ENCODE data around the gene CCNL2.
"Not testable (repeated sequence)": the region's sequence is repeated elsewhere in the genome, so short reads cannot be mapped to it uniquely, and the experiment has no call there.

The CCNL2 gene

DNA sequence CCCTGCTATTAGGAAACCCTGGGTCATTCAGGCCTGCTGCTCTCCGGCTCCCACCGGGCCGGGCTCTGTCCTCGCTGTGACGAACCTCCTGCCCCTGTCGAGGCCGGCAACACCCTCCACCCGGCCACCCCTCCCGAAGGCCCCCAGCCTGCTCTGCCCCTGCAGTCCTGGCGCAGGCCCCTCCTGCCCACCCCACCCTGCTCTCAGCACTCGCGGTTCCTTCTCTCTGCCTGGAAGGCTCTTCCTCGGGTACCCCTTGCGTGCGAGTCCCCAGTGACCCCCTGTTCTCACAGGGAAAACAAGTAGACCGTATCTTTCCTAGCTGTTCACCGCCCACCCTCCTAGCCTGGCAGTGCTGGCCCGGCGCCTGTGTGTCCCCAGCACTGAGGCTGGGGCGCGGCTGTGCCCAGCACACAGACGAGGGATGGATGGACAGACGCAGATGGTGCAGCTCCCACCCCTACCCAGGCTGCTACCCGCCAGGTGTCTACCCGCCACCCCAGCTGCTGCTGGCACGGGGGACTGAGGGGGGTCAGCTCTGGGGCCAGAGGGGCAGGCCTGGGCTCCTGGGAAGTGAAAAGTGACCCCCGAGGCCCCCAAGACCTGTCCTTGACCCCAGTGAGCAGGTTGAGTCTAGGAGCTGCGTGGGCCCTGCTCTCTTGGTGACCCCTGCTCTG, 33.3 kb upstream of the CCNL2 start:
- DNase-seq = no peak

DNA sequence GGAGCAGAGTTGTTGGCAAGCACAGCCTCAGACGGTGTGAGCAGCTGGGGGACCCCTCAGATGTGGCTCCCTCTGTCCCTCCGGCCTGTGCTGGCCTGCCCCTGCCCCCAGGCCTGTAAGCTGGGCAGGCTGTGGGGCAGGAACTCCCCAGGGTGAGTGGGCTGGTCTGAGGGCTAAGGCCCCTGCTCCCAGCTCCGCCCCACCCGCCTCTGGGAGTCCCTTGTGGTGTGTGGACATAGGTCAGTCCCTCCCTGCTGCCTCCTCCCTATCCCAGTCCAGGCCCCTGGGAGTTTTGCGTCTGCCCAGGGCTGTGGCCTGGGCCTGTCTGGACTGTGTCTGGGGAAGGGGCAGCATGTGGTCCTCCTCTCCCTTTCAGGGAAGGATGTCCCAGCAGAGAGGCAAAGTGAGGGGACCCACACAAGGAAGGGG, 32.7 kb upstream of the CCNL2 start:
- no peak for DNase-seq

DNA sequence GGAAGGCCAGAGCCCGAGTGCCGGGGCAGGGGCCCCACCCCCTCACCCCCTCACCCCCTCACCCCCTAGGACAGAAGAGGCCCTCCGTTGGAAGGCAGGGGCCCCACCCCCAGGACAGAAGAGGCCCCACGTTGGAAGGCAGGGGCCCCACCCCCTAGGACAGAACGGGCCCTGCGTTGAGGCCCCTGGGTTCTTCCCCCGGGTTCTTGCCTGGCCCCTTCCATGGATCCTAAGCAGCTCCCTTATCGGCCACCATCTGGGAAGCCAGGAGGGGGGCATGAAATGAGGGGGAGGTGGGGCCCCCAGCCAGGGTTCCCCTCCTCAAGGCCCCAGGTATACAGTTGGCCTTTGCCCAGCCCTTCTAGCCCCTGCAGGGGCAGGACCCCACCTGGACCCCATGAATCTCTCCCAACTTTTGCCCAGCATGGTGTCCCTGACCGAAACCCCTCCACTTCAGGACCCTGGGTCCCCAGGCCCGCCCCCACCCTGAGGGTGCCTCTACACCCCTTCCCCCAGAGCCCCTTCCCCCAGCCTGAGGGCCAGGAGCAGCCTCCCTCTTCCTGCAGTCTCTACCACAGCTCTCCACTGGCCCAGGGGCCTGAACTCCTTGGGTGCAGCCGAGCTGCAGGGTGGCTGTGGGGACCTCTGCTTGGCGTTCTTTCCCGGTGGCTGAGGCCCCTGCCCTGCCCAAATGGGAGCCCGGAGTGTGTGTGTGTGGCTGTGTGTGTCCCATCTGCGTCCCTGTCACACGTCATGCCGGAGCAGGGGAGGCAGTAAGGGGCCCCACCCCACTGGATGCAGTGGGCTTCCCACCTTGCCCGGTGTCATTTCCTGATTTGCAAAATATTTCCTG, 32.1 kb upstream of the CCNL2 start:
- DNase-seq = no peak

DNA sequence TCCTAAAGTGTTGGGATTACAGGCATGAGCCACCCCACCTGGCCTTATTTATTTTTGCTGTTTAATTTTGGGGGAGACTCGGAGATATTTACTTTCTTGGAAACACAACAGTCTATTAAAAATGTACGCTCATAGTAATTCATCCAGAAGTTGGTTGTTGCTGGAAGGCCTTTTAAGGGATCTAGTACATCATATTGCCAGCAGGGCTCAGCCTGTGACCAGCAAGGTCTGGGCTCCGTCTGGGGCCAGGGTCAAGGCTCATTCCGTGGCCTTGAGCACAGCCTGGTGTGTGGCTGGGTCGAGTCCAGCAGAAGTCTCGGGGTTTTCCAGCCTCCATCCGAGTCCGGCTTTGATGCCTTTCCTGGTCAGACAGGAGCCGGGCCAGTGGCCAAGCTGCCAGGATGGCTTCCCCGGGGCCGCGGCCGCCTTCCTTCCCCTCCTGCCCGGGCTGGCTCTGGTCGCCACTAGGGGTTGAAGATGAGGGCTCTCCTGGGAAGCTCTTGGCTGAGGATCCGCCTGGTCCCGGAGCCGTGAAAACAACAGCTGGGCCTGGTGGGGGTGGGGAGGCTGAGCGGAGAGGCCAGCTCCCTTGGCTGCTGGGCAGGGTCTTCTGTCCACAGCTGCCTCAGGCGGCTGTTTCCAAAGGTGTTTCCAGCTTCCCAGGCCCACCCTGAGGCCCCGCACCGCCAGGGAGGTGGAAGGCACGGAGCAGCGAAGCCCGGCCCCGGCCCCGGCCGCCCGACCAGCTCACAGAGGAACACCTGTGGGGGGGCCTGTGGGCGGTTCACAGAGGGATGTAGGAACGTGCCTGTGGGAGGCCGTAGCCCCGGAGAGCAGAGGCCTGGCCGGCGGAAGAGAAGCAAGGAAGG, 31.2 kb upstream of the CCNL2 start:
- no peak for DNase-seq

DNA sequence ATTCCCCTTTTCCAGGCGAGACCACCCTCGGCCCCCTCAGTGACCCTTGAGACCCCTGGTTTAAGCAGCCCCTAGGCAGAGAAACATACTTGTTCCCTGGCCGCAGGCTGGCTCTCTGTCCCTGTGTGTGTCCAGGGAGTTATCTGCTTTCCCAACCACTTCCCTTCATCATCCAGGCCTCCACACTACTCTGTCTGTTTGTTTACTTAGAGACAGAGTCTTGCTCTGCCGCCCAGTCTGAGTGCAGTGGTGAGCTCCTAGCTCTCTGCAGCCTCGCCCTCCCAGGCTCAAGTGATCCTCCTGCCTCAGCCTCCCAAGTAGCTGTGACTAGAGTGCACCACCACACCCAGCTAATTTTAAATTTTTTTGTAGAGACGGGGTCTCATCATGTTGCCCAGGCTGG, 30.5 kb upstream of the CCNL2 start:
- no peak for DNase-seq

DNA sequence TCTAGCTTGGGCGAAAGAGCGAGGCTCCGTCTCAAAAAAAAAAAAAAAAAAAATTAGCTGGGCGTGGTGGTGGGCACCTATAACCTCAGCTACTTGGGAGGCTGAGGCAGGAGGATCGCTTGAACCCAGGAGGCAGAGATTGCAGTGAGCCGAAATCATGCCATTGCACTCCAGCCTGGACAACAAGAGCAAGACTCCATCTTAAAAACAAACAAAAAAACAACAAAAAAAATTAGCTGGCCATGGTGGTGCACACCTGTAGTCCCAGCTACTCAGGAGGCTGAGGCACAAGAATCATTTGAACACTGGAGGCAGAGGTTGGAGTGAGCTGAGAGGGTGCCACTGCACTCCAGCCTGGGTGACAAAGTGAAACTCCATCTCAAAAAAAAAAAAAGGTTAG, 29.8 kb upstream of the CCNL2 start:
- DNase-seq = not testable (repeated sequence)

DNA sequence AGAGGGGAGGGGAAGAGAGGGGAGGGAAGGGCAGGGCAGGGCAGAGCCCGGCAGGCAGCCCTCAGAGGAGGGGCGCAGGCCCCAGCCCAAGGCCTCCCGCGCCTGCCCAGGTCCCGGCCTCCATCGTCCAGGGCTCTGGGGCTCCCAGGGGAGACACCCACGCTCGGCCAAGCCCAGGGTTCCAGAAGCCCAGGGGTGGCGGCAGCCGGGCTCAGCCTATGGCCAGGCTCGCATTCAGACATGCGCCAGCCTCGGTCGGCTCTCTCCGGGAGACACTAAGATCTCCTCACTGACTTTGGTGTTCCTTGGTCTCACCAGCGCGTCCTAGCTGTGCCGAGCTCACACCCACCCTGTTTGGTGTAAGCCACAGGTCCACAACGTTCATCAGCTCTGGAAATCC, 29.0 kb upstream of the CCNL2 start:
- no peak for DNase-seq

DNA sequence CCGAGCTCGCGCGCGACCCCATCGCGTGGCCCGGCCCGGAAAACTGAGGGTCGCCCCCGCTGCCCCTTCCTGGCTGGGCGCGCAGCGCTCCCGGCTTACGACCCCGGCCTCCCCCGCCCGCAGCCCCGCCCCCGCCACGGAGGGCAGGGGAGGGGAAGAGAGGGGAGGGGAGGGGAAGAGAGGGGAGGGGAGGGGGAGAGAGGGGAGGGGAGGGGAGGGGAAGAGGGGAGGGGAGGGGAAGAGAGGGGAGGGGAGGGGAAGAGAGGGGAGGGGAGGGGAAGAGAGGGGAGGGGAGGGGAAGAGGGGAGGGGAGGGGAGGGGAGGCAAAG, 28.6 kb upstream of the CCNL2 start:
- DNase-seq = no peak

DNA sequence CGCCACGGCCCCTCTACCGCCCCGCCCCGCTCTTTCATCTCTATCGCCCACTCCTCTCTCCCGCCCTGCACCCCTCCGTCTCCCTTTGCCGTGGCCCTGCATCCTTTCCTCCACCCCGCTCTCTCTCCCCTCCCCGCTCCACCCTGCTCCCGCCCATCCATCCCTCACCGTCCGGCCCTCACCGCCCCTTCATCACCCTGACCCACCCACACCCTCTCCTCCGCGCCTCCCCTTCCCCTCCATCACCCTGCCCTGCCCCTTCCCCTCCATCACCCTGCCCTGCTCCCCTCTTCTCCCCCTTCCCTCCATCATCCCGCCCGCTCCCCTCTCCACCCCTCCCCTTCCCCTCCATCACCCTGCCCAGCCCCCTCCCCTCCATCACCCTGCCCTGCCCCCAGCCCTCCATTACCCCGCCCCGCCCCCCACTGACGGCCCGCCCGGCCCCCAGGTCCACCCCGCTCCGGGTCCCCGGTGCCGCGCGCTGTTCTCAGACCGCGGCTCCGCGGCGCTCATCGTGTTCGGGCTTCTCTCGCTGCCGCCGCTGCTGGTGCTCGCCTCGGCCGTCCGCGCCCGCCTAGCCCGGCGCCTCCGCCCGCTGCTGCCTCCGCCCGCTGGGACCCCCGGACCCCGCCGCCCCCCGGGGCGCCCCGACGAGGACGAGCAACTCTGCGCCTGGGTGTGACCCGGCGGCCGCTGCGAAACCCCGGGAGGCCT, 28.1 kb upstream of the CCNL2 start:
- no peak for DNase-seq

DNA sequence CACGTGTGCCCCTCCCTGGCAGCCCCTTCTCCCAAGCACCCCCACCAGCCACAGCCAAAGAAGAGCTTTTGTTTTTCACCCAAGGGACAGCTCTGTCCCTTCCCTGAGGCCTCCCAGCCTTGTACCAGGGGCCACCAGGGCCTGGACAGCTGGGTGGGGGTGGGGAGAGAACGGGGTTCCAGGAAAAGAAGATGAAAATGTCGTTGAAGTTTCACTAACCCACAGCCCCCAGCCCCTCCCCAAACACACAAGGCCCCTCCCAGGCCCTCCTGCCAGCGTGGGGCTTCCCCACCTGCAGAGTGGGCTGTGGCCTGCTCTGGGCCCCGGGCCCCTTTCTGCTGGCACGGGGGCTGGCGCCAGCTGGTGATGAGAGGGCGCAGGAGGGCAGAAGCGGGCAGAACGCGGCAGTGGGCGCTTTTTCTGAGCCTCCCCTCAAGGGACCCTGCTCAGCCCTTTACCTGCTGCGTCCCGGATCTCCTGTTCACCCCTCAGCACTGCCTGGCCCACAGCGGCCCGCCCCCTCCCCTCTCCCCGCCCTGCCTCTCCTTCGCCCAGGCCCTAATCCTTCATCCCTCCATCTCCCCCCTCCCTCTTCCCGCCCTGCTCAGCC, 27.5 kb upstream of the CCNL2 start:
- DNase-seq = no peak

DNA sequence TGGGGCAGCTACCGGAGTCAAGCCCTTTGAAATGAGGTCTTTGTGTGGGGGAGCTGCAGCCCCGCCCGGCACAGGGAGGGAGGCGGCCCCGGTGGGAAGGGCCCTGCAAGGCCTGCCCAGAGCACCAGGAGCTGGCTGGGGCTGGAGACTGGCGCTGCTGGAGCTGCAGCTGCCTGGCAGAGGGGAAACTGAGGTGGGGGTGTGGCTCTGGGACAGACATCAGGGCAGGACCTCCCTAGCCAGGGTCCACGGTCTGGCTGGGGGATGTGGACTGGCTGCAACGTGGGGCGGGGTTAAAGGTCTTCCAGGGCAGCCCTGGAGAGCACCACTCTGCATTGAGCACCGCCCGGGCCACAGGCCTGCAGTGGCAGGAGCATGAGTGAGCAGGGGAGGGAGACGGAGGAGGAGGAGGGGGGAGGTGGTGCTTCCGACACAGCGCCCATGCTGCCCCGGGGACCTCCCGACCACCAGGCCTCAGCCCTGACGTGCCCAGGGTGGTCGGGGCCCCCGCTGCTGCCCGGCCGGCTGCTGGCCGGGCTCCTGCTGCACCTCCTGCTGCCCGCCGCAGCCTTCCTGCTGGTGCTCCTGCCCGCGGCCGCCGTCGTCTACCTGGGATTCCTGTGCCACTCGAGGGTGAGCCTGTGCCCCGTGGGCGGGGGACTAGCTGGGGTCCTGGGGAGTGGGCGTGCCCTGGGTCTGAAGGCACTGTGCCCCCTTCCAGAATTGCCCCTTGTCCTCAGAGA, 26.8 kb upstream of the CCNL2 start:
- no peak for DNase-seq

DNA sequence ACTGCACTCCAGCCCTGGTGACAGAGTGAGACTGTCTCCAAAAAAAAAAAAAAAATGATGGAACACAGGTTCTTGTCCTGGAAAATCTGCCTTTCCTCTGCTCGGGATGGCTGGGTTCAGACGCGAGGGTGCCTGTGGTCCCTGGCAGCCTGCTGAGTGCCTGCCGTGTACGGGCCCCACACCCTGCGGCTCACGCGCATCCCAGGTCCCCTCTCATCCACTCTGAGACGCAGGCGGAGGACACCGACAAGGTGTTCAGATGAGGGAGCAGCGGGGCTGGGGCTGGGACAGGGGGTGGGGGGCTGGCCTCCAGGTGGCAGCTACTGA, 26.3 kb upstream of the CCNL2 start:
- no peak for DNase-seq

DNA sequence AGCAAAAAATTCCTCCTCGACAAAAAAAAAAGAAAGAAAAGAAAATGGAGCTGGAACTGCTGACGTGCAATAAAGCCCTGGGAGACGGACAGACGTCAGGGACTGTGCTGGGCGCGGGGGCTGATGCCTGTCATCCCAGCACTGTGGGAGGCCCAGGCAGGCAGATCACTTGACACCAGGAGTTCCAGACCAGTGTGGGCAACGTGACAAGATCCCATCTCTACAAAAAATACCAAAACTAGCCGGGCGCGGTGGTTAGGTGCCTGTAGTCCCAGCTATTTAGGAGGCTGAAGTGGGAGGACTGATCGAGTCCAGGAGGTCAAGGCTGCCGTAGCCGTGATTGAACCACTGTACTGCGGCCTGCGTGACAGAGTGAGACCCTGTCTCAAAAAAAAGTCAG, 25.6 kb upstream of the CCNL2 start:
- DNase-seq = no peak

DNA sequence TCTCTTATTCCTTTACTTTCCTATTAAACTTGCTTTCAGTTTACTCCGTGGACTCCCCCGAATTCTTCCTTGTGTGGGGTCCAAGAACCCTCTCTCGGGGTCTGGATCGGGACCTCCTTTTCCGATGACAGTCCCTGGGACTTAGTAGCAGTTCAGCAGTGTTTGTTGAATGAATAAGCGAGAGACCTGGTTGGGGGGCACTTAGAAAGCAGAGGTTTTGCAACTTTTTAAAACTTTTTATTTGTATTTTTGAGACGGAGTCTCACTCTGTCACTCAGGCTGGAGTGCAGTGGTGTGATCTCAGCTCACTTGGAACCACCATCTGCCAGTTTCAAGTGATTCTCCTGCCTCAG, 24.1 kb upstream of the CCNL2 start:
- no peak for DNase-seq

DNA sequence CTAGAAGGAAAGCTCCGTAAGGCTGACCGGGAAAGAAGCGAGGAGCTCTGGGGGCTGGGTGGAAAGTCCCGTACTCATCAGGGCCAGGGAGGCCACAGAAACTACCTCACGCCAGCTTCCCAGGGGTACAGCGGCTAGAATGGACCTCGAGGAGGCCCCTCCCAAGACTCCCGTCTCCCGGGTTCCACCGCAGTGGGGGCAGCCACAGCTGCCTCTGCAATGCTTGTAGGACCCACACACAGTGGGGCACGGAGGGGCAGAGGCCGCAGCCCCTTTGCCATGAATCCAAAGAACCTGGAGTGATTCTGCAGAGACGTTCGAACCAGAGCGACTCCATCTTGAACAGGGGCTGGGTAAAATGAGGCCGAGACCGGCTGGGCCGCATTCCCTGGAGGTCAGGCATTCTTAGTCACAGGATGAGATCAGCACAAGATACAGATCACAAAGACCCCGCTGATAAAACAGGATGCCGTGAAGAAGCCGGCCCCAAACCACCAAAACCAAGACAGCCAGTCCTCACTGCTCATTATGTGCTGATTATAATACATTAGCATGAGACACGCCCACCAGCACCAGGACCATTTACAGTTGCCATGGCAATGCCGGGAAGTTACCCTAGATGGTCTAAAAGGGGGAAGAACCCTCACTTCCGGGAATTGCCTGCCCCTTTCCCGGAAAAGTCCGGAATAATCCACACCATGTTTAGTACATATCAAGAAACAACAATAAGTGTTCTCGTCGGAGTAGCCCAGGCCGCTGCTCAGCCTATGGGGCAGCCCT, 23.5 kb upstream of the CCNL2 start:
- no peak for DNase-seq

DNA sequence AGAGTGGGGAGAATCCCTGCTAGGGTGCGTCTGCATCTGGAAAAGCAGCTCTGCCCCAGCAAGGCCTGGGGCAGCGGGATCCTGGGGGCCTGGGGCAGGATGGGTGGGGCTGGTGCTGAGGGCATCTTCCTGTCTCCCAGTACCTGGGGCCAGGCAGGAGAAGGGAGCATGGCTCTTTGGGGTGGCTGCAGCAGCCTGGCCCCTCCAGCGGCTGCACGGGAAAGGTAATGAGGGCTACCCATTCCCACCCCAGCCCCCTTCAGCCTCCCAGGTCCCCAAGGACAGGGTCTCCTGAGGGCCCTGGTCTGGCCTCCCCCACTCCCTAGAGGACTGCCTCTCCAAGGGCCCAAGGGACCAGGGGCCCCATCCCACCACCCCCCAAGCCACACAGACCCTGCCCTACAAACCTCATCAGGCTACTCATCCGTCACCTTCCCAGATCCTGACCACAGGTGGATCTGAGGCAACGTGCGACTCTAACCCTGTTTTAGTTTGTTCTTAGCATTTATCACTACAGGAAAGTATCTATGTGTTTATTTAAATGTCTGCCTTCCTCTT, 22.9 kb upstream of the CCNL2 start:
- DNase-seq = no peak

DNA sequence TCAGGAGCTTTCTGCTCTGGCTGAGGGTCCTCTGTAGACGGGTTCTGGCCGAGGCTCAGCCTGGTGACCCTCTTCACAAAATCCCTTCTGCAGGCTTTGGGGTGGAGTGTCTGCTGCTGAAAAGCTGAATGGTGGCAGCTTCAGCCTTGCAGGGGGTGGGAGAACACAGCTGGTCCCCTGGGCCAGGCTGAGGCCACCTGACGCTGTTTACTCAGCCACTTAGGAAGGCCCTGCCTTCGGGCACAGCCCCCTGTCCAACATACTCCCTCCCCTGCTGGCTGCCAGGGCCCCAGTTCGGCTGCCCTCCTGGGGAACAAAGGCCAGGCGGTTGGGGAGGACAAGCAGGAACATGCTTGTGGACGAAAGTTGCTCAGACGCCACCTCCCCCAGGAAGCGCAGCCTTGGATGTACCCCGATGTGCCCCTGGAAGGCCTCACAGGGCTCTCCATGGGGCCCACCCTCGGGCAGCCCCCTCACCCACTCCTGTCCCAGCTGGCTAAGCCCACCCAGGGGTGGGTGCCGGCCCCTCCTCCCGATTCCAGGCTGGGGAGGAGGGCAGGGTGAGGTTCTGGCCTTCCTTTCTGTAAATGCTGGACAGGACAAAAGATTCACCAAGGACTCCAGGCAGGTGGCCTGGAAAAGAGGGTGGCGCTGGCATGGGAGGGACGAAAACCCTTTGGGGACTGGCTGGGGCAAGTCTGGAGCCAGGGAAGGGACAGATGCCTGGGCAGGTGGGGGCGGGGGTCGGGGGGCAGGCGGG, 22.2 kb upstream of the CCNL2 start, which contains the start of gene ANKRD65:
Gene ANKRD65 (minus strand): TSS at position 130 of the 760 bp plus-strand sequence. CDS start 271 bp downstream, outside the sequence.
- DNase-seq = no peak

DNA sequence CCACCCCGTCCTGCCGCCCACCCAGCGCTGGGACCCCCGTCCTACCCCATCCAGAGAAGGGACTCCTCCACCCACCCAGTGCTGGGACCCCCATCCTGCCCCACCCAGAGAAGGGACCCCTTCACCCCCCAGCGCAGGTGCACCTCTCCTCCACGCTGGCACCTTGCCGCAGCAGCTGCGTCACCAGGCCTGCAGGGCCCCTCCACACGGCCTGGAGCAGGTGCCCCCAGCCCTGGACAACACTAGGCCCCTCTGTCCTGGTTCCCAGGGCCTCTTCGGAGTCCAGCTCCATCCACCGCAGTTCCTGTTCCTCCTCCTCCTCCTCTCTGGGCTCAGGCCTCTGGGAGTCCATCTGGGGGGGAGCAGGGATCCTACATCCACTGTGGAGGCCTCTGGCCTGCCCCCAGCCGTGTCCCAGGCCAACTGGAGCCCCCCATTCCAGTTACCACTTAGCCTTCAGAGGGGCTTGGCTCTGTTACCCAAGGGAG, 21.6 kb upstream of the CCNL2 start:
- DNase-seq = no peak

DNA sequence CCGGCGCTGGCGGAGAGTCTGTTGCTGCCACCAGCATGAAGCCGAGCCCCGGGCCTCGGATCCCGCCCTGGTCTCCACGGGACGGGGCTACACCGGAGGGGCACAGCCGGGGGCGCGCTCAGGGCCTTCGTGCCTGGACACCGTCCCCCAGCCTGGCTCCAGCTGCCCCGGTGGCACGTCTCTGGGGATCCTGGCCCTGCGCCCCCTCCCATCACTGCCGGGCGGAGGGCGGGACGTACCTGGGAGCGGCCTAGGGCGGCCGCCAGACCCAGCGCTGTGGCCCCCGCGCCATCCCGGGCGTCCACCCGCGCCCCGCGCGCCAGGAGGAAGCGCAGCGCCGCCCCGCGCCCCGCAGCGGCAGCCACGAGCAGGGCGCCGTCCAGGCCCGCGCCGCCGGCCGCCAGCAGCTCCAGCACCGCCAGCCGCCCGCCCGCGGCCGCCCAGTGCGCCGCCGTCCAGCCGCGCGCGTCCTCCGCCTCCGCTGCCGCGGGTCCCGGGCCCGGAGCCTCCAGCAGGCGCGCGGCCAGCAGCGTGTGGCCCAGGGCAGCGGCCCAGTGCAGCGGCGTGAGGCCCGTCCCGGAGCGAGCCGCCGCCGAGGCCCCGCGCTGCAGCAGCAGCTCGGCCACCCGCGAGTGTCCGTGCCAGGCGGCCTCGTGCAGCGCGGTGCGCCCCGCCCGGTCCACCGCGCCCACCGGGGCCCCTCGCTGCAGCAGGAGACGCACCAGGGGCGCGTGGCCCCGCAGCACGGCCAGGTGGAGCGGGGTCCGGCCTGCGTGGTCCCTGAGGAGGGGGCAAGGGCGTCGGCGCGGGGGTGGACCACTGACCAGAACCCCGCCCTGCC, 20.9 kb upstream of the CCNL2 start:
- DNase-seq = no peak

Data from T-helper 1 cell (primary cell).